Keratinocyte (primary cell): Measurements from ENCODE around the gene KMT2D.

Experiments used
- CTCF ChIP-seq, 3 experiments: IDR thresholded peaks in 1 of 3; conservative IDR thresholded peaks in 1 of 3; optimal IDR thresholded peaks in 1 of 3; 2 replicates in 2 of 3; 3 replicates in 1 of 3; pipeline versions ENCODE3 to v1.5.1; 2011; ENCODE audit warnings: low read length in 3 of 3, mild to moderate bottlenecking in 3 of 3, moderate library complexity in 2 of 3, control low read depth in 1 of 3, inconsistent platforms in 1 of 3; ENCODE audit not compliant: insufficient read depth in 2 of 3; ENCODE audit errors: extremely low read depth in 1 of 3
- EZH2 ChIP-seq: IDR thresholded peaks from one replicate; pipeline ENCODE4 v1.6.1; 2012; ENCODE audit warnings: inconsistent platforms, mild to moderate bottlenecking, low read length, moderate library complexity

- no peak for TF ChIP-seq CTCF (optimal IDR thresholded peaks at IDR 0.05 in 1 of 3, IDR thresholded peaks at IDR 0.05 in 1 of 3, conservative IDR thresholded peaks at IDR 0.05 in 1 of 3; ENCODE audit: extremely low read depth in 1 of 3, insufficient read depth in 2 of 3, low read length in 3 of 3)
- no peak for TF ChIP-seq EZH2
Observed at GRCh38 chr12:49024543-49024942, 36.1 kb downstream of the KMT2D start.
